ENCODE data around the gene THOC6.

The THOC6 gene

GRCh38 chr16:3013998-3014690 is 9.7 kb upstream of the THOC6 start:
- ATAC-seq = no peak
- TF ChIP-seq PATZ1 (CRISPR knock-in tag; IDR thresholded peaks at IDR 0.05; ENCODE audit: borderline replicate concordance) = no peak
- no peak for TF ChIP-seq ZNF70 (CRISPR knock-in tag; IDR thresholded peaks at IDR 0.05)
- no peak for TF ChIP-seq PPARA (CRISPR knock-in tag; IDR thresholded peaks at IDR 0.05; ENCODE audit: borderline replicate concordance)
- TF ChIP-seq ZNF565 (CRISPR knock-in tag; conservative IDR thresholded peaks at IDR 0.05; ENCODE audit: low read depth) = no peak
- no peak for TF ChIP-seq POU6F1 (CRISPR knock-in tag; IDR thresholded peaks at IDR 0.05; ENCODE audit: borderline replicate concordance, low read depth)
- no peak for TF ChIP-seq ESRRG (CRISPR knock-in tag; IDR thresholded peaks at IDR 0.05)
- TF ChIP-seq TCF4 (CRISPR knock-in tag; IDR thresholded peaks at IDR 0.05; ENCODE audit: borderline replicate concordance) = no peak
- no peak for TF ChIP-seq CSDC2 (CRISPR knock-in tag; IDR thresholded peaks at IDR 0.05)
- TF ChIP-seq SNAI2 (CRISPR knock-in tag; IDR thresholded peaks at IDR 0.05) = no peak
- no peak for TF ChIP-seq ZFP30 (CRISPR knock-in tag; IDR thresholded peaks at IDR 0.05)
- TF ChIP-seq BACH2 (CRISPR knock-in tag; IDR thresholded peaks at IDR 0.05; ENCODE audit: borderline replicate concordance) = no peak

- TF ChIP-seq PPARA (CRISPR knock-in tag; IDR thresholded peaks at IDR 0.05; ENCODE audit: borderline replicate concordance) (no peak), ISL1 (CRISPR knock-in tag; IDR thresholded peaks at IDR 0.05) (no peak), ZFP3 (CRISPR knock-in tag; IDR thresholded peaks at IDR 0.05) (no peak), CREB5 (CRISPR knock-in tag; IDR thresholded peaks at IDR 0.05; ENCODE audit: low read depth) (no peak), ZNF565 (CRISPR knock-in tag; conservative IDR thresholded peaks at IDR 0.05; ENCODE audit: low read depth) (no peak), RARB (CRISPR knock-in tag; IDR thresholded peaks at IDR 0.05) (no peak), GLIS3 (CRISPR knock-in tag; IDR thresholded peaks at IDR 0.05) (no peak), ZNF70 (CRISPR knock-in tag; IDR thresholded peaks at IDR 0.05) (no peak), POU6F1 (CRISPR knock-in tag; IDR thresholded peaks at IDR 0.05; ENCODE audit: borderline replicate concordance, low read depth) (no peak), BACH2 (CRISPR knock-in tag; IDR thresholded peaks at IDR 0.05; ENCODE audit: borderline replicate concordance) (no peak), ZFP30 (CRISPR knock-in tag; IDR thresholded peaks at IDR 0.05) (no peak), SNAI2 (CRISPR knock-in tag; IDR thresholded peaks at IDR 0.05) (no peak)
- ATAC-seq = no peak
These were observed 8.9 kb upstream of the THOC6 start for GRCh38 chr16:3014971-3015370.

GRCh38 chr16:3015865-3016521 is 7.8 kb upstream of the THOC6 start:
- no peak for ATAC-seq
- no peak for TF ChIP-seq ZNF8 (CRISPR knock-in tag; IDR thresholded peaks at IDR 0.05)
- TF ChIP-seq SNAI2 (CRISPR knock-in tag; IDR thresholded peaks at IDR 0.05) = no peak
- TF ChIP-seq ESRRG (CRISPR knock-in tag; IDR thresholded peaks at IDR 0.05) = no peak
- TF ChIP-seq TOX (CRISPR knock-in tag; IDR thresholded peaks at IDR 0.05; ENCODE audit: borderline replicate concordance) = no peak
- no peak for TF ChIP-seq CSDC2 (CRISPR knock-in tag; IDR thresholded peaks at IDR 0.05)
- TF ChIP-seq ZNF565 (CRISPR knock-in tag; conservative IDR thresholded peaks at IDR 0.05; ENCODE audit: low read depth) = no peak

- ATAC-seq = no peak
- TF ChIP-seq ZFP30 (CRISPR knock-in tag; IDR thresholded peaks at IDR 0.05) = no peak
- TF ChIP-seq OSR1 (CRISPR knock-in tag; IDR thresholded peaks at IDR 0.05) = no peak
- no peak for TF ChIP-seq PATZ1 (CRISPR knock-in tag; IDR thresholded peaks at IDR 0.05; ENCODE audit: borderline replicate concordance)
- no peak for TF ChIP-seq ZFP3 (CRISPR knock-in tag; IDR thresholded peaks at IDR 0.05)
- no peak for TF ChIP-seq SNAI2 (CRISPR knock-in tag; IDR thresholded peaks at IDR 0.05)
- TF ChIP-seq CSRNP3 (CRISPR knock-in tag; IDR thresholded peaks at IDR 0.05) = no peak
- TF ChIP-seq CREB5 (CRISPR knock-in tag; IDR thresholded peaks at IDR 0.05; ENCODE audit: low read depth) = no peak
These were observed 6.5 kb upstream of the THOC6 start for GRCh38 chr16:3017344-3017743.
